Progenitor cell of endocrine pancreas (in vitro differentiated cells): ENCODE measurements around the gene LDB3. TPM values are rescaled to one million over a fixed set of nuclear protein-coding genes. Genes with fewer than 3 reads are reported as not detected.

Source experiments
- DNase-seq: peaks from one replicate; pipeline ENCODE4 v3.0.0; 2021; ENCODE audit warnings: low spot score; ENCODE audit not compliant: unreplicated experiment
- H3K27ac Mint-ChIP-seq: 2 replicates; pipeline ENCODE4 v1.8.0; 2021; ENCODE audit warnings: mild to moderate bottlenecking, moderate library complexity, mixed read lengths
- H3K27me3 Mint-ChIP-seq: 2 replicates; pipeline ENCODE4 v1.8.0; 2021; ENCODE audit warnings: mixed read lengths
- H3K36me3 Mint-ChIP-seq: 2 replicates; pipeline ENCODE4 v1.8.0; 2022; ENCODE audit warnings: mixed read lengths; ENCODE audit not compliant: insufficient read depth
- H3K4me1 Mint-ChIP-seq: 2 replicates; pipeline ENCODE4 v1.8.0; 2021; ENCODE audit warnings: low read depth, mixed read lengths
- H3K4me3 Mint-ChIP-seq: 2 replicates; pipeline ENCODE4 v1.8.0; 2021; ENCODE audit warnings: low read depth, mild to moderate bottlenecking, moderate library complexity, mixed read lengths
- H3K9me3 Mint-ChIP-seq: 2 replicates; pipeline ENCODE4 v1.8.0; 2021; ENCODE audit warnings: low read depth, mixed read lengths
- CTCF ChIP-seq: fragments of 200-600 bp; sonication (generic); IDR thresholded peaks from one replicate; pipeline ENCODE4 v1.5.0; 2021; ENCODE audit warnings: antibody characterized with exemption, mild to moderate bottlenecking; ENCODE audit not compliant: unreplicated experiment
- total RNA-seq: library from RNA; stranded (reverse); gene quantifications from 2 replicates; pipeline ENCODE4 v1.2.1, GENCODE V29; 2021

The LDB3 gene
- total RNA-seq, 1 donor from 2014 or later: 0.26 TPM

DNA sequence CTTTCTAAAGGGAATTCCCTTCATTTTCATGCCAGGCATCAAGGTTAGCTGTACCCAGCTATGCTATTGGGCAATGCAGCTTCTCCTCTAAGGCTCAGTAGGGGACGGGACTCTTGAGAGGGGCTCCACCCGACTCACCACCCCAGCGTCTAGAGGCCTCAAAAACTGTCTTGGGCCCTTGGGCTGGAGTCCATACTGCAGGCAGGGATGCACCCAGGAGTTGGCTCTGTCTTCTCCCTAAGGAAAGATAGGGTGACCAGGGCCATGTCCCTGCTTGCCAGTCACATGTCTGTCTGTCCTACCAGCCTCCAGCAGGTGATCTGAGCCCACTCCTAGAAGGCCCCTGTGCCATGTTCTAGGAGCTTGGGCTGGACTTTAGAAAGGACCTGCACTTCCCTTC lies 12.7 kb upstream of the LDB3 start:
- Mint-ChIP-seq H3K36me3 (no peaks in the 10 kb centered on the region), H3K4me1 (no peaks in the 10 kb centered on the region), H3K27me3 (peaks cover 10% of the 10 kb centered on the region), H3K27ac (no peak overlapping the region), H3K4me3 (no peak overlapping the region), H3K9me3 (no peaks in the 10 kb centered on the region)
- no peak for TF ChIP-seq CTCF
- no peak for DNase-seq

GRCh38 chr10:86657011-86657395 lies 11.3 kb upstream of the LDB3 start:
- Mint-ChIP-seq H3K4me1 (peaks cover 3% of the 10 kb centered on the region), H3K4me3 (no peak overlapping the region), H3K27ac (no peak overlapping the region), H3K27me3 (peaks cover 8% of the 10 kb centered on the region), H3K36me3 (no peaks in the 10 kb centered on the region), H3K9me3 (no peaks in the 10 kb centered on the region)
- TF ChIP-seq CTCF: no peak
- no peak for DNase-seq

DNA sequence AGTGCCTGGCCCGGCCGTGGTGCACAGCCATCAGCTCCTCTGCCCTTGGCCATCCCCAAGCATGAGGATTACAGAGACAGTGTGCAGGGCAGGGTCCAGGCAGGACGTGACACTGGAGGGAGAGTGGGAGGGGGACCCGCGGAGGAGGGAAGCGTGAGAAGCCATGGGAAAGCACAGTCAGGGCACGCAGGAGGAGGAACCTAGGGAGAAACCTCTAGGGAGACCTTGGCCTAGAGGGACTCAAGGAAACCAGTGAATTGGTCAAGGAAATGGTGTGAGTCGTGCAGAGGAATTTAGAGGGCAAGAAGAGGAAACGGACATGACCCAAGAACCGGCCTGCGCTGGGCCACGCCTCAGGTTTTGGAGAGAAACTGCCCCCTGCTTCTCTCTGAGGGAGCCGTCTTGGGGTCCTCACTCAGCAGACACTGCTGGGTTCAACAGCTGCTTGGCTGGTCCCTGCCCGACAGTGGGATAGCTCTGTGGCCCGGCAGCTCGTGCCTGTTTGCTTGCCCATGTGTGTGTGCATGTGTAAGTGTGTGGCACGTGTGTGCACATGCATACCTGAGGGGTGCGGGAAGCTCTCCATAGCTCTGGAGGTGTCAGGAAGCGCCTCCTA lies 10.8 kb upstream of the LDB3 start:
- no peak overlapping the region for H3K4me3 Mint-ChIP-seq
- no peaks in the 10 kb centered on the region for H3K36me3 Mint-ChIP-seq
- H3K27ac Mint-ChIP-seq: no peak overlapping the region
- DNase-seq: no peak
- no peaks in the 10 kb centered on the region for H3K9me3 Mint-ChIP-seq
- no peak for TF ChIP-seq CTCF
- peaks cover 3% of the 10 kb centered on the region for H3K4me1 Mint-ChIP-seq
- peaks cover 6% of the 10 kb centered on the region for H3K27me3 Mint-ChIP-seq

DNA sequence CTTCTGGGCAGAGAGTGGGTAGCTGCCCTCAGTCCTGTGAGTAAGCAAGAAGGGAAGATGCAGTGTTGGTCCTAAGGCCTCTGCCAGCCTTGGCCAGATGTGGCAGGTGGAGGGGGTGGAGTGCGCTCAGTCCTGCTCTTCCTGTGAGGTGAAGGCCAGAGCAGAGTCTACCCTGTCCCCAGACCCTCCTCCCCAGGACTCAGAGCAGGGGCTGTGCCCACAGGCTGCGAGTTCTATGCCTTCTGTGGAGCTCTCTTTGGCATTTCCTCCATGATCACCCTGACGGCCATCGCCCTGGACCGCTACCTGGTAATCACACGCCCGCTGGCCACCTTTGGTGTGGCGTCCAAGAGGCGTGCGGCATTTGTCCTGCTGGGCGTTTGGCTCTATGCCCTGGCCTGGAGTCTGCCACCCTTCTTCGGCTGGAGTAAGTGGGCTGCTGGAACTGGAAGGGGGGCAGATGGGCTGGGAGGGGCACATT lies 10.0 kb upstream of the LDB3 start:
- no peak for TF ChIP-seq CTCF
- no peaks in the 10 kb centered on the region for H3K36me3 Mint-ChIP-seq
- no peak for DNase-seq
- peaks cover 6% of the 10 kb centered on the region for H3K27me3 Mint-ChIP-seq
- H3K27ac Mint-ChIP-seq: no peak overlapping the region
- H3K4me3 Mint-ChIP-seq: no peak overlapping the region
- no peaks in the 10 kb centered on the region for H3K9me3 Mint-ChIP-seq
- H3K4me1 Mint-ChIP-seq: peaks cover 3% of the 10 kb centered on the region

DNA sequence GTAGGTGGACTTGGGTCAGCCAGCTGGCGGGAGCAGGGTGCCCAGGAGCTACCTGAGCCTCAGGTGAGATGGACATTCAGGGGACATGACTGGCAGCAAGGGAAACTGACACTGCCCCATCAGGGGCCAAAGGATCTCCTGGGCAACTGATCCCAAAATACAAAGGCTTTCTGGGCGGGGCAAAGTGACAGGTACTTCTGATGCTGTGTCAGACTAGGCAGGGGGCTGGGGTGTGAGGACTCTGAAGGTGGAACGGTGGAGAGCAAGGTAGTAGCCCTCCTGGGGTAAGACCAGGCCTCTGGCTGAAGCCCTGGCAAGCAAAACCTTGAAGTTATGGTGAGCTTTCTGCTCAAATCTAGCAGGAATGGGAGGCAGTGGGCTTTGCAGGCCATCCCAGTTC lies 9.6 kb upstream of the LDB3 start:
- no peaks in the 10 kb centered on the region for H3K9me3 Mint-ChIP-seq
- DNase-seq: no peak
- peaks cover 3% of the 10 kb centered on the region for H3K4me1 Mint-ChIP-seq
- H3K27ac Mint-ChIP-seq: no peak overlapping the region
- H3K36me3 Mint-ChIP-seq: no peaks in the 10 kb centered on the region
- peaks cover 6% of the 10 kb centered on the region for H3K27me3 Mint-ChIP-seq
- TF ChIP-seq CTCF: no peak
- no peak overlapping the region for H3K4me3 Mint-ChIP-seq
